Measurements from ENCODE around the gene UNK. TPM values are rescaled to one million over a fixed set of nuclear protein-coding genes. Genes with fewer than 3 reads are reported as not detected.

The UNK gene
- total and polyA plus RNA-seq, 9 of the 15 experiments (the other 6 are each of a cell fraction or from before 2014, with no cell fraction given): 12.8 to 38.6 (median 24.8) TPM

GRCh38 chr17:75855310-75856061 lies 70.9 kb downstream of the UNK start, which contains the start of gene WBP2 (continued):
- peak; percentile 99 for TF ChIP-seq HDAC3 (IDR thresholded peaks at IDR 0.05; ENCODE audit: borderline replicate concordance, partially characterized antibody)
- TF ChIP-seq, protein P1, sequence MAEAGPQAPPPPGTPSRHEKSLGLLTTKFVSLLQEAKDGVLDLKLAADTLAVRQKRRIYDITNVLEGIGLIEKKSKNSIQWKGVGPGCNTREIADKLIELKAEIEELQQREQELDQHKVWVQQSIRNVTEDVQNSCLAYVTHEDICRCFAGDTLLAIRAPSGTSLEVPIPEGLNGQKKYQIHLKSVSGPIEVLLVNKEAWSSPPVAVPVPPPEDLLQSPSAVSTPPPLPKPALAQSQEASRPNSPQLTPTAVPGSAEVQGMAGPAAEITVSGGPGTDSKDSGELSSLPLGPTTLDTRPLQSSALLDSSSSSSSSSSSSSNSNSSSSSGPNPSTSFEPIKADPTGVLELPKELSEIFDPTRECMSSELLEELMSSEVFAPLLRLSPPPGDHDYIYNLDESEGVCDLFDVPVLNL (CRISPR knock-in tag; IDR thresholded peaks at IDR 0.05; ENCODE audit: low read depth): no peak
- TF ChIP-seq ZNF318 (IDR thresholded peaks at IDR 0.05; ENCODE audit: borderline replicate concordance in 1 of 2, low read depth in 1 of 2): no peak
- TF ChIP-seq, protein P2, sequence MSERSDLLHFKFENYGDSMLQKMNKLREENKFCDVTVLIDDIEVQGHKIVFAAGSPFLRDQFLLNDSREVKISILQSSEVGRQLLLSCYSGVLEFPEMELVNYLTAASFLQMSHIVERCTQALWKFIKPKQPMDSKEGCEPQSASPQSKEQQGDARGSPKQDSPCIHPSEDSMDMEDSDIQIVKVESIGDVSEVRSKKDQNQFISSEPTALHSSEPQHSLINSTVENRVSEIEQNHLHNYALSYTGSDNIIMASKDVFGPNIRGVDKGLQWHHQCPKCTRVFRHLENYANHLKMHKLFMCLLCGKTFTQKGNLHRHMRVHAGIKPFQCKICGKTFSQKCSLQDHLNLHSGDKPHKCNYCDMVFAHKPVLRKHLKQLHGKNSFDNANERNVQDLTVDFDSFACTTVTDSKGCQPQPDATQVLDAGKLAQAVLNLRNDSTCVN (CRISPR knock-in tag; IDR thresholded peaks at IDR 0.05): no peak
- TF ChIP-seq, protein P3, sequence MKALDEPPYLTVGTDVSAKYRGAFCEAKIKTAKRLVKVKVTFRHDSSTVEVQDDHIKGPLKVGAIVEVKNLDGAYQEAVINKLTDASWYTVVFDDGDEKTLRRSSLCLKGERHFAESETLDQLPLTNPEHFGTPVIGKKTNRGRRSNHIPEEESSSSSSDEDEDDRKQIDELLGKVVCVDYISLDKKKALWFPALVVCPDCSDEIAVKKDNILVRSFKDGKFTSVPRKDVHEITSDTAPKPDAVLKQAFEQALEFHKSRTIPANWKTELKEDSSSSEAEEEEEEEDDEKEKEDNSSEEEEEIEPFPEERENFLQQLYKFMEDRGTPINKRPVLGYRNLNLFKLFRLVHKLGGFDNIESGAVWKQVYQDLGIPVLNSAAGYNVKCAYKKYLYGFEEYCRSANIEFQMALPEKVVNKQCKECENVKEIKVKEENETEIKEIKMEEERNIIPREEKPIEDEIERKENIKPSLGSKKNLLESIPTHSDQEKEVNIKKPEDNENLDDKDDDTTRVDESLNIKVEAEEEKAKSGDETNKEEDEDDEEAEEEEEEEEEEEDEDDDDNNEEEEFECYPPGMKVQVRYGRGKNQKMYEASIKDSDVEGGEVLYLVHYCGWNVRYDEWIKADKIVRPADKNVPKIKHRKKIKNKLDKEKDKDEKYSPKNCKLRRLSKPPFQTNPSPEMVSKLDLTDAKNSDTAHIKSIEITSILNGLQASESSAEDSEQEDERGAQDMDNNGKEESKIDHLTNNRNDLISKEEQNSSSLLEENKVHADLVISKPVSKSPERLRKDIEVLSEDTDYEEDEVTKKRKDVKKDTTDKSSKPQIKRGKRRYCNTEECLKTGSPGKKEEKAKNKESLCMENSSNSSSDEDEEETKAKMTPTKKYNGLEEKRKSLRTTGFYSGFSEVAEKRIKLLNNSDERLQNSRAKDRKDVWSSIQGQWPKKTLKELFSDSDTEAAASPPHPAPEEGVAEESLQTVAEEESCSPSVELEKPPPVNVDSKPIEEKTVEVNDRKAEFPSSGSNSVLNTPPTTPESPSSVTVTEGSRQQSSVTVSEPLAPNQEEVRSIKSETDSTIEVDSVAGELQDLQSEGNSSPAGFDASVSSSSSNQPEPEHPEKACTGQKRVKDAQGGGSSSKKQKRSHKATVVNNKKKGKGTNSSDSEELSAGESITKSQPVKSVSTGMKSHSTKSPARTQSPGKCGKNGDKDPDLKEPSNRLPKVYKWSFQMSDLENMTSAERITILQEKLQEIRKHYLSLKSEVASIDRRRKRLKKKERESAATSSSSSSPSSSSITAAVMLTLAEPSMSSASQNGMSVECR (CRISPR knock-in tag; IDR thresholded peaks at IDR 0.05): peak; percentile 95
